K562 (cell line): Measurements from ENCODE around the gene PRTN3. TPM values are rescaled to one million over a fixed set of nuclear protein-coding genes. Genes with fewer than 3 reads are reported as not detected.

Experiments
- ATAC-seq: fragments of 200-7000 bp; cut with Tn5 transposase; 3 replicates; pipeline ENCODE4 v1.9.1; 2020; ENCODE audit warnings: moderate library complexity
- BruUV-seq: library from RNA; stranded (reverse); fragments of 400-500 nt; replicated peaks from 2 replicates; lab custom pipeline; 2021; lab: Mats Ljungman, UMichigan
- CTCF ChIA-PET: fragments of 300-600 bp; formaldehyde crosslinking; extraction: SDS; loops from one replicate; lab custom pipeline; 2021; ENCODE audit warnings: low intra/inter-chr PET ratio; lab: Yijun Ruan, JAX
- POLR2A ChIA-PET: fragments of 300-600, 350-650 bp; sonication (Branson Sonifier 250); formaldehyde crosslinking; extraction: SDS; loops from one replicate; lab custom pipeline; 2021; ENCODE audit warnings: antibody characterized with exemption, inconsistent platforms; lab: Yijun Ruan, JAX
- DNase-seq, 4 experiments: peaks; one replicate each; pipeline versions ENCODE4 v3.0.0 to v3.0.0-alpha.2; 2011 to 2018; ENCODE audit warnings: low spot score in 3 of 4, mixed read lengths in 3 of 4; ENCODE audit errors: extremely low read depth in 1 of 4
- FAIRE-seq: peaks from 2 replicates; lab custom pipeline; 2011; peaks lifted over from hg19 to GRCh38; lab: Jason Lieb, UNC
- H2AFZ ChIP-seq: 2 replicates; pipeline ENCODE4 v1.6.0; 2011; ENCODE audit warnings: low read depth, low read length, control low read depth, inconsistent platforms
- H3K27ac ChIP-seq: fragments of 200-600 bp; 3 replicates; pipeline ENCODE4 v1.8.0; 2011; ENCODE audit warnings: low read depth, mild to moderate bottlenecking, control low read depth, inconsistent platforms, low read length, moderate library complexity, mixed read lengths; ENCODE audit errors: extremely low read depth
- H3K27me3 ChIP-seq, 2 experiments: fragments of 300-600 bp in 1 of 2; 2 replicates in 1 of 2; 3 replicates in 1 of 2; pipeline versions ENCODE4 v1.6.0 to v1.8.0; 2011; ENCODE audit warnings: inconsistent platforms in 2 of 2, low read length in 2 of 2, mild to moderate bottlenecking in 1 of 2, mixed read lengths in 1 of 2, moderate library complexity in 1 of 2; ENCODE audit not compliant: control insufficient read depth in 2 of 2, insufficient read depth in 2 of 2
- H3K36me3 ChIP-seq: fragments of 300-600 bp; 3 replicates; pipeline ENCODE4 v1.8.0; 2011; ENCODE audit warnings: mild to moderate bottlenecking, low read length, inconsistent platforms; ENCODE audit not compliant: control insufficient read depth, insufficient read depth
- H3K4me1 ChIP-seq, 2 experiments: fragments of 200-600 bp in 1 of 2; replicated peaks in 1 of 2; 2 replicates in 1 of 2; 3 replicates in 1 of 2; pipeline versions ENCODE4 v1.5.1 to v1.8.0; 2011; ENCODE audit warnings: inconsistent platforms in 2 of 2, low read length in 2 of 2, mild to moderate bottlenecking in 1 of 2, mixed read lengths in 1 of 2, moderate library complexity in 1 of 2; ENCODE audit not compliant: control insufficient read depth in 2 of 2, insufficient read depth in 2 of 2
- H3K4me2 ChIP-seq: 2 replicates; pipeline ENCODE4 v1.6.1; 2011; ENCODE audit warnings: low read length, control low read depth, inconsistent platforms, mixed read lengths; ENCODE audit not compliant: insufficient read depth
- H3K4me3 ChIP-seq: fragments of 200-600 bp; sonication (generic), shearing (Covaris generic); 2 replicates; pipeline ENCODE4 v1.5.1; 2016; ENCODE audit warnings: control low read depth, inconsistent platforms
- H3K79me2 ChIP-seq: fragments of 200-600 bp; 3 replicates; pipeline ENCODE4 v1.8.0; 2011; ENCODE audit warnings: low read length, inconsistent platforms; ENCODE audit not compliant: control insufficient read depth, insufficient read depth
- H3K9ac ChIP-seq, 2 experiments: 2 replicates each; pipeline versions ENCODE4 v1.6.0 to v1.6.1; 2011; ENCODE audit warnings: low read depth in 2 of 2, low read length in 2 of 2, control low read depth in 1 of 2, inconsistent platforms in 1 of 2, mild to moderate bottlenecking in 1 of 2, mixed read lengths in 1 of 2; ENCODE audit not compliant: insufficient read depth in 1 of 2
- H3K9me1 ChIP-seq: one replicate; pipeline ENCODE4 v1.6.0; 2011; ENCODE audit warnings: inconsistent platforms, mild to moderate bottlenecking, low read length, moderate library complexity; ENCODE audit not compliant: control insufficient read depth, insufficient read depth
- H3K9me3 ChIP-seq: replicated peaks from 2 replicates; pipeline ENCODE4 v1.5.1; 2011; ENCODE audit warnings: low read depth, low read length, inconsistent platforms; ENCODE audit not compliant: control insufficient read depth, insufficient read depth
- H4K20me1 ChIP-seq: replicated peaks from 2 replicates; pipeline ENCODE4 v1.6.1; 2011; ENCODE audit warnings: low read length, inconsistent platforms, mixed read lengths; ENCODE audit not compliant: control insufficient read depth, insufficient read depth
- POLR2A ChIP-seq: fragments of 450-650 bp; conservative IDR thresholded peaks from 2 replicates; pipeline ENCODE4 v1.6.1; 2016
- POLR2G ChIP-seq: fragments of 200-400 bp; formaldehyde crosslinking; IDR thresholded peaks from 2 replicates; pipeline ENCODE4 v1.6.1; 2017; ENCODE audit warnings: low read depth, mild to moderate bottlenecking, antibody characterized with exemption, low read length, moderate library complexity
- RBFOX2 ChIP-seq: fragments of 200-400 bp; formaldehyde crosslinking; IDR thresholded peaks from 2 replicates; pipeline ENCODE4 v1.6.1; 2017; ENCODE audit warnings: low read depth, mild to moderate bottlenecking, low read length, moderate library complexity
- STAG1 ChIP-seq: sonication (generic); formaldehyde crosslinking; IDR thresholded peaks from 2 replicates; pipeline ENCODE4 v1.5.0; 2020; ENCODE audit warnings: missing genetic modification reagents, borderline replicate concordance
- TARDBP ChIP-seq: fragments of 450-650 bp; IDR thresholded peaks from 2 replicates; pipeline ENCODE4 v1.6.1; 2016
- ZNF76 ChIP-seq: fragments of 250-450 bp; sonication (Bioruptor Pico); IDR thresholded peaks from 2 replicates; pipeline ENCODE4 v1.4.0; 2020; ENCODE audit warnings: mild to moderate bottlenecking, moderate library complexity, borderline replicate concordance
- WGBS: fragments of 100-300 bp; shearing (Covaris generic); methylation state at CpG from one replicate; pipeline ENCODE4 v1.1.6; 2016; ENCODE audit warnings: low coverage, mixed read lengths; ENCODE audit not compliant: insufficient coverage; ENCODE audit errors: missing lambda C conversion rate; 5-methylcytosine and 5-hydroxymethylcytosine counted together
- in situ Hi-C: fragments of 300-500 bp; cut with MboI; formaldehyde crosslinking; loops from 4 replicates; pipeline ENCODE4 v1.15.0; 2018; ENCODE audit warnings: inconsistent platforms, mixed read lengths
- intact Hi-C: fragments of 100-400 bp; cut with micrococcal nuclease; formaldehyde crosslinking; loops from 2 replicates; pipeline ENCODE4 v1.14.2; 2022
- polyA plus RNA-seq, 8 experiments: library from polyadenylated mRNA; depleted of rRNA in 4 of 8; stranded (reverse) in 5 of 8; unstranded in 3 of 8; fragments of >200 nt; fragmentation: Nextera tagmentation in 2 of 8; fragmentation: Illumina TruSeq in 1 of 8; extraction: Ambion mirVana in 2 of 8; extraction: Trizol in 1 of 8; gene quantifications; 2 replicates each; pipeline versions ENCODE4 v1.2.1 to v1.2.3, GENCODE V29; 2011 to 2014; ENCODE audit warnings: inconsistent platforms in 1 of 8, missing spikeins in 1 of 8
- total RNA-seq, 7 experiments: library from RNA; depleted of rRNA in 6 of 7; stranded (reverse); fragments of >200 nt in 6 of 7; fragmentation: Illumina TruSeq in 2 of 7; extraction: Trizol in 2 of 7; gene quantifications; 2 replicates each; pipeline versions ENCODE4 v1.2.1 to v1.2.3, GENCODE V29; 2011 to 2021; ENCODE audit warnings: low replicate concordance in 1 of 7
- TF ChIP-seq, protein P1 (sequence below): sonication (generic); formaldehyde crosslinking; IDR thresholded peaks from 2 replicates; pipeline ENCODE4 v1.8.0; 2023; ENCODE audit warnings: missing genetic modification reagents, mild to moderate bottlenecking, borderline replicate concordance
- TF ChIP-seq, protein P2 (sequence below): sonication (generic); formaldehyde crosslinking; IDR thresholded peaks from 2 replicates; pipeline ENCODE4 v1.8.1; 2022; ENCODE audit warnings: missing genetic modification reagents

The PRTN3 gene
- total and polyA plus RNA-seq, 9 of the 15 experiments (the other 6 are each of a cell fraction or from before 2014, with no cell fraction given): 0.14 to 0.86 (median 0.43) TPM; not detected in 3

- intact Hi-C loops (no loop called here), in situ Hi-C loops (no loop called here)
- no TSS peak for BruUV-seq
- Histone ChIP-seq H3K79me2 (peaks cover 40% of the 10 kb centered on the region), H3K27ac (no peak overlapping the region; the same call in 2 of the 3 replicates), H4K20me1 (peaks cover 6% of the 10 kb centered on the region), H3K9me3 (no peaks in the 10 kb centered on the region), H3K27me3 (no peaks in the 10 kb centered on the region), H3K4me2 (no peak overlapping the region), H3K4me3 (no peak overlapping the region), H3K9me1 (no peaks in the 10 kb centered on the region), H2AFZ (no peak overlapping the region), H3K36me3 (peaks cover 56% of the 10 kb centered on the region; the same call in 2 of the 3 replicates), H3K4me1 (peaks cover 5 to 70% of the 10 kb centered on the region in 2 experiments; a peak in 4 of 5 replicates), H3K9ac (no peak overlapping the region)
- no peak for DNase-seq
- no peak for FAIRE-seq
- ChIA-PET POLR2A (interaction anchor here (0.6 to 0.7 kb wide), 2 partner anchors 14 to 208 kb away, joined by 3 to 4 read pairs; no protein-coding TSS in a partner anchor), CTCF (interaction anchor here (0.5 kb wide), 1 partner anchor 25 kb away, joined by 5 read pairs; no protein-coding TSS in a partner anchor)
- no peak for ATAC-seq
- WGBS: 92% methylated on average over 18 of the region's 26 CpGs
- TF ChIP-seq STAG1 (no peak), POLR2A (peak; percentile 34), POLR2G (peak; percentile 60), RBFOX2 (peak; percentile 44; the same call in 1 of the 2 replicates)
Measured at GRCh38 chr19:889662-890295, 49.0 kb downstream of the PRTN3 start.

DNA sequence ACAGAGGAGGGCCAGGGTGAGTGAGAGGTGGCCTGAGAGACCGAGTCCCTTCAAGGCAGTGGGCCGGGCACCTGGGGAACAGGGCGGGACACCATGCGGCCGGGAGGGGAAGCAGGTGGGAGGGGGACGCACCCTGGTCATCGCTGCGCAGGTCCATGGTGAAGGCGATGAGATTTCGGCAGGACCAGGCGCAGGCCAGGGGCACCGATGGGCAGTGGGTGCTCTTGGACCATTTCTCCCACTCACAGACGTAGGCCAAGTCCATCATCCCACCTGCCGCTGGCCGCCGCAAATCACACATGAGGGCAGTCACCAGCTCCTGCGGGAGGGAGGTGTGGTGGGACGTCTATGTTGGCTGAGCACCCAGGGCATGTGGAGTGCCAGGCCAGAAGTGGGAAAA is 50.0 kb downstream of the PRTN3 start:
- CTCF ChIA-PET: no interaction called here
- BruUV-seq: no TSS peak
- no peaks in the 10 kb centered on the region for H3K27me3 ChIP-seq
- H3K4me3 ChIP-seq: no peak overlapping the region
- ATAC-seq (no peak), FAIRE-seq (no peak), DNase-seq (no peak)
- in situ Hi-C loops: no loop called here
- 0 out of 4 replicates have a peak overlapping the region, but pooled peaks of 1 of the 2 experiments have one; percentile 2 for H3K9ac ChIP-seq
- intact Hi-C loops: no loop called here
- H2AFZ ChIP-seq: no peak overlapping the region
- peaks cover 40% of the 10 kb centered on the region for H3K79me2 ChIP-seq
- POLR2A ChIA-PET: interaction anchor here (0.5 to 0.6 kb wide), 2 partner anchors 11 to 12 kb away, joined by 3 read pairs; no protein-coding TSS in a partner anchor
- H4K20me1 ChIP-seq: peaks cover 6% of the 10 kb centered on the region
- H3K9me3 ChIP-seq: no peaks in the 10 kb centered on the region
- 93% methylated on average over 16 of the region's 18 CpGs for WGBS
- H3K9me1 ChIP-seq: no peaks in the 10 kb centered on the region
- peaks cover 9 to 61% of the 10 kb centered on the region in 2 experiments; a peak in 4 of 5 replicates for H3K4me1 ChIP-seq
- H3K4me2 ChIP-seq: no peak overlapping the region
- H3K27ac ChIP-seq: no peak overlapping the region
- peaks cover 46% of the 10 kb centered on the region; the same call in 2 of the 3 replicates for H3K36me3 ChIP-seq
- TF ChIP-seq, protein P1, sequence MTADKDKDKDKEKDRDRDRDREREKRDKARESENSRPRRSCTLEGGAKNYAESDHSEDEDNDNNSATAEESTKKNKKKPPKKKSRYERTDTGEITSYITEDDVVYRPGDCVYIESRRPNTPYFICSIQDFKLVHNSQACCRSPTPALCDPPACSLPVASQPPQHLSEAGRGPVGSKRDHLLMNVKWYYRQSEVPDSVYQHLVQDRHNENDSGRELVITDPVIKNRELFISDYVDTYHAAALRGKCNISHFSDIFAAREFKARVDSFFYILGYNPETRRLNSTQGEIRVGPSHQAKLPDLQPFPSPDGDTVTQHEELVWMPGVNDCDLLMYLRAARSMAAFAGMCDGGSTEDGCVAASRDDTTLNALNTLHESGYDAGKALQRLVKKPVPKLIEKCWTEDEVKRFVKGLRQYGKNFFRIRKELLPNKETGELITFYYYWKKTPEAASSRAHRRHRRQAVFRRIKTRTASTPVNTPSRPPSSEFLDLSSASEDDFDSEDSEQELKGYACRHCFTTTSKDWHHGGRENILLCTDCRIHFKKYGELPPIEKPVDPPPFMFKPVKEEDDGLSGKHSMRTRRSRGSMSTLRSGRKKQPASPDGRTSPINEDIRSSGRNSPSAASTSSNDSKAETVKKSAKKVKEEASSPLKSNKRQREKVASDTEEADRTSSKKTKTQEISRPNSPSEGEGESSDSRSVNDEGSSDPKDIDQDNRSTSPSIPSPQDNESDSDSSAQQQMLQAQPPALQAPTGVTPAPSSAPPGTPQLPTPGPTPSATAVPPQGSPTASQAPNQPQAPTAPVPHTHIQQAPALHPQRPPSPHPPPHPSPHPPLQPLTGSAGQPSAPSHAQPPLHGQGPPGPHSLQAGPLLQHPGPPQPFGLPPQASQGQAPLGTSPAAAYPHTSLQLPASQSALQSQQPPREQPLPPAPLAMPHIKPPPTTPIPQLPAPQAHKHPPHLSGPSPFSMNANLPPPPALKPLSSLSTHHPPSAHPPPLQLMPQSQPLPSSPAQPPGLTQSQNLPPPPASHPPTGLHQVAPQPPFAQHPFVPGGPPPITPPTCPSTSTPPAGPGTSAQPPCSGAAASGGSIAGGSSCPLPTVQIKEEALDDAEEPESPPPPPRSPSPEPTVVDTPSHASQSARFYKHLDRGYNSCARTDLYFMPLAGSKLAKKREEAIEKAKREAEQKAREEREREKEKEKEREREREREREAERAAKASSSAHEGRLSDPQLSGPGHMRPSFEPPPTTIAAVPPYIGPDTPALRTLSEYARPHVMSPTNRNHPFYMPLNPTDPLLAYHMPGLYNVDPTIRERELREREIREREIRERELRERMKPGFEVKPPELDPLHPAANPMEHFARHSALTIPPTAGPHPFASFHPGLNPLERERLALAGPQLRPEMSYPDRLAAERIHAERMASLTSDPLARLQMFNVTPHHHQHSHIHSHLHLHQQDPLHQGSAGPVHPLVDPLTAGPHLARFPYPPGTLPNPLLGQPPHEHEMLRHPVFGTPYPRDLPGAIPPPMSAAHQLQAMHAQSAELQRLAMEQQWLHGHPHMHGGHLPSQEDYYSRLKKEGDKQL: no peak
- TF ChIP-seq ZNF76 (CRISPR knock-in tag): no peak
- no peak for TF ChIP-seq TARDBP
- TF ChIP-seq, protein P2, sequence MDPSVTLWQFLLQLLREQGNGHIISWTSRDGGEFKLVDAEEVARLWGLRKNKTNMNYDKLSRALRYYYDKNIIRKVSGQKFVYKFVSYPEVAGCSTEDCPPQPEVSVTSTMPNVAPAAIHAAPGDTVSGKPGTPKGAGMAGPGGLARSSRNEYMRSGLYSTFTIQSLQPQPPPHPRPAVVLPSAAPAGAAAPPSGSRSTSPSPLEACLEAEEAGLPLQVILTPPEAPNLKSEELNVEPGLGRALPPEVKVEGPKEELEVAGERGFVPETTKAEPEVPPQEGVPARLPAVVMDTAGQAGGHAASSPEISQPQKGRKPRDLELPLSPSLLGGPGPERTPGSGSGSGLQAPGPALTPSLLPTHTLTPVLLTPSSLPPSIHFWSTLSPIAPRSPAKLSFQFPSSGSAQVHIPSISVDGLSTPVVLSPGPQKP (CRISPR knock-in tag): no peak
- TF ChIP-seq RBFOX2: 0 out of 2 replicates have a peak, but pooled peaks have one; percentile 1
